Activated T-cell treated with anti-CD3 and anti-CD28 coated beads, Interleukin-2, amount 50 U/mL, for 48 hours (primary cell): ENCODE data around the gene OBP2B.
"Not testable (repeated sequence)": the region's sequence is repeated elsewhere in the genome, so short reads cannot be mapped to it uniquely, and the experiment has no call there.

Experiments used
- DNase-seq, 2 experiments: peaks; one replicate each; pipeline ENCODE4 v3.0.0-alpha.2; 2020

OBP2B gene

GRCh38 chr9:133221177-133221809 is 12.2 kb upstream of the OBP2B start:
- peak in 1 of 2 experiments; percentile 14 for DNase-seq

- not testable (repeated sequence) for DNase-seq
Measured at GRCh38 chr9:133218049-133218975, 9.3 kb upstream of the OBP2B start.

GRCh38 chr9:133217333-133217988 is 8.4 kb upstream of the OBP2B start:
- DNase-seq: not testable (repeated sequence)

- DNase-seq: not testable (repeated sequence)
Measured at GRCh38 chr9:133214276-133214675, 5.2 kb upstream of the OBP2B start.

DNA sequence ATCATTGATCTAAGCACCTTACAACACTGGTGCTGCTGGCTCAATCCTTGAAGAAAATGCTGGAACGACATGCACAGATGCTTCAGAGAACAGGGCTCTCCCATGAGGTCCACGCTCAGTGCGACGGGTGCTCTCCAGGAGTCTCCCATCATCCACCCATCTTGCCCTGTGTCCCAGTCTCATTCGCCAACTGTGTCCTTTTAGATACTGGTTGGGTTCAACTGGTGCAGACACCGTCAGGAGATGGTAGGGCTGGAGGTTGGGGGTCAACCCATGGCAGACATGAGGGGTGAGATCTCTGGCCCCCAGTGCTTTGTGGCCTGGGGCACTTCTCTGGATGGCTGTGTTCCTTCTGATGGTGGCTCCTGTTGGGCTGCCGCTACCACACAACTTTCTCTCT is 1.6 kb upstream of the OBP2B start:
- peak in 1 of 2 experiments; percentile 8 for DNase-seq

- no peak for DNase-seq
Measured at GRCh38 chr9:133210202-133210532, 1.1 kb upstream of the OBP2B start.

- not testable (repeated sequence) for DNase-seq
Measured at GRCh38 chr9:133209327-133210201, 514 bp upstream of the OBP2B start.

GRCh38 chr9:133208171-133208879 is 725 bp downstream of the OBP2B start:
- DNase-seq: not testable (repeated sequence)

DNA sequence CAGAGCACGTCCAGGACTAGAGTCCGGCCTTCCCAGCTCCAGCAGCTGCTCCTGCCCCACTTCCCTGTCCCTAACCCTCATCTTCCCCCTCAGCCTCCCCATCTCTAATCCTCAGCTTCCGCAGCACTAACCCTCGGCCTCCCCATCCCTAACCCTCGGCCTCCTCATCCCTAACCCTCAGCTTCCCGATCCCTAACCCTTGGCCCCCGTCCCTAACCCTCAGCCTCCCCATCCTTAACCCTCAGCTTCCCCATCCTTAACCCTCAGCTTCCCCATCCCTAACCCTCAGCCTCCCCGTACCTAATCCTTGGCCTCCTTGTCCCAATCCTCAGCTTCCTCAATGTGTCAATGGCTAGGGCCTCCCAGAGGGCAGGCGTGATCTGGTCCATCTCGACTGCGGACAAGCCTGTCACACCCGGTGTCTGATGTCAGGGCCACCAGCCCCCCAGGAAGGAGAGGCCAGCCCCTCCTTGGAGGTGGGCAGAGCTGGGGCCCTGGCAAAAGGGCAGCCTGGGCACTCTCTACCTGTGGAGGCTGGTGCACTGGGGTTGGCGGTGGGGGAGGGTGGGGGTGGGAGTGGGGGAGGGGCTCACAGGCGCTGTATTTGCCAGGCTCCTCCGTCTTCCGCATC is 1.4 kb downstream of the OBP2B start:
- no peak for DNase-seq

DNA sequence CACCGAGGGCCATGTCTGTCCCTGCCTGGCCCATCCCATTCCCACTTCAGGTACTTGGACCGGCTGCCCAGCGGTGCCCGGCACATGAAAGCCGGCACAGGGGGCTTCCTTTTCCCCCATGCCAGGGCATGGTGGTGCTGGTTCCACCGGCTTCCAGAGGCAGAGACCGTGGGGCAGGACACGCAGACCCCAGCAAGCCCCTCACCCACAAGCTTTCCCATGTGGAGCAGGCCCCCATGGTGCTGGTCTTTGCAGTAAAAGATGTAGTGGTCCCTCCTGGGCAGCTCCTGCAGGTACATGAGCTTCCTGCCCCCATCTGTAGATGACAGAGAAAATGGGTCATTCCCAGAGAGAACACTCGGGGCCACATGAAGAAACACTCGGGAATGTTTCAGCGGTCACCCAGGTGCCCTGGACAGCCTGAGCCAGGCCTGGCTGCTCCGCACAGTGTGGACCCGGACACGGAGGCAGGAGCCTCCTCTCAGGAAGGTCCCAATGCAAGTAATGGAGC is 2.0 kb downstream of the OBP2B start:
- no peak for DNase-seq

DNA sequence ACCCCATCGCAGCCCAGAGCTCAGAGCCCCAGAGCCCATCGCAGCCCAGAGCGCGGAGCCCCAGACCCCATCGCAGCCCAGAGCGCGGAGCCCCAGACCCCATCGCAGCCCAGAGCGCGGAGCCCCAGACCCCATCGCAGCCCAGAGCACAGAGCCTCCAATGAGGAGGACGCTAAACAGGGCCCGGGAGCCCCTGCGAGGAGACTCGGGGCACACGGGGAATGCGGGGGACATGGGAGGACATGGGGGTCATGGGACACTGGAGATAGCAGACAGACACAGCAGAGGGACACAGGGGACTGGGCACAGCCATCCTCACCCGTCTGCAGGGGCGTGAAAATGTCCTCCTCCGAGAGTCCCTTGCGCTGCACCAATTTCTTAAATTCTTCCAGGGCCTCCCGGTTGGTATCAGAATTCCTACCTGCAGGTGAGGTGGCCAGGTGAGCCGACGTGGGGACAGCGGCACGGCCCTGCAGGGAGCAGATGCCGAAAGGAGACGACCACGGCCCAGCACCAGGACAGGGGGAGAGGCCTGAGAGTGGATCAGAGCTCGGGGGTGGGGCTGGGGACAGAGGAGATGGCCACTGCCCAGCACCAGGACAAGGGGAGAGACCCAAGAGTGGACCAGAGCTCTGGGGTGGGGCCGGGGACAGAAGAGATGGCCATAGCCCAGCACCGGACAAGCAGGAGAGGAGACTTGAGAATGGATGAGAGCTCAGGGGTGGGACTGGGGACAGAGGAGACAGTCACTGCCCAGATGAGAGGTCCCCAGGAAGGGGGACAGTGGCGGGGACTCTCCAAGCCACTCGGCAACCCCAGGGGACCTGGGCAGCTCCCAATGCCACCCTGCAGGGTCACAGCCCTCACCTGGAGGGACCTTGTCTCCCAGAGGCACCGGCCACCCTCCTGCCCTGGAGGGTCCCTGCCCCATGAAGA is 2.8 kb downstream of the OBP2B start:
- peak in 1 of 2 experiments; percentile 6 for DNase-seq

DNA sequence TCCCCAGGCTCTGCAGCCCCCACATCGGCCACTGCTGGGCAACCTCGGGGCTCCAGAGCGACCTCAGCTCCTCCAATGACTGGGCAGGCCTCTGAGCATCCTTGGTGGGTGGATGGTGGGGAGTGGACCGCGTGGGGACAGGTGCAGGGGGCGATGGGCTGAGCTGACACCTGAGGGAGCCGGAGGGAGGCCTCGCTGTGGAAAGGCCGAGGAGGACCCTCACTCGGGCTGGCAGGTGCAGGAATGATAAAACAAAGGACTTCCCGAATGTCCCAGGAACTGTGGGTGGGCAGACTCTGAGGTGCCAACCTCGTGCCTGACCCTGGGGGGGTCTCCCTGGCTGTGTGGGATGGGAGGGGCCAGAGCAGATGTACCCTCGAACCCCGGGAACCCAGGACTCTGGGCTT is 3.6 kb downstream of the OBP2B start:
- DNase-seq: peak in 1 of 2 experiments; percentile 2

- peak in 1 of 2 experiments; percentile 4 for DNase-seq
Measured at GRCh38 chr9:133204993-133205336, 4.1 kb downstream of the OBP2B start.

DNA sequence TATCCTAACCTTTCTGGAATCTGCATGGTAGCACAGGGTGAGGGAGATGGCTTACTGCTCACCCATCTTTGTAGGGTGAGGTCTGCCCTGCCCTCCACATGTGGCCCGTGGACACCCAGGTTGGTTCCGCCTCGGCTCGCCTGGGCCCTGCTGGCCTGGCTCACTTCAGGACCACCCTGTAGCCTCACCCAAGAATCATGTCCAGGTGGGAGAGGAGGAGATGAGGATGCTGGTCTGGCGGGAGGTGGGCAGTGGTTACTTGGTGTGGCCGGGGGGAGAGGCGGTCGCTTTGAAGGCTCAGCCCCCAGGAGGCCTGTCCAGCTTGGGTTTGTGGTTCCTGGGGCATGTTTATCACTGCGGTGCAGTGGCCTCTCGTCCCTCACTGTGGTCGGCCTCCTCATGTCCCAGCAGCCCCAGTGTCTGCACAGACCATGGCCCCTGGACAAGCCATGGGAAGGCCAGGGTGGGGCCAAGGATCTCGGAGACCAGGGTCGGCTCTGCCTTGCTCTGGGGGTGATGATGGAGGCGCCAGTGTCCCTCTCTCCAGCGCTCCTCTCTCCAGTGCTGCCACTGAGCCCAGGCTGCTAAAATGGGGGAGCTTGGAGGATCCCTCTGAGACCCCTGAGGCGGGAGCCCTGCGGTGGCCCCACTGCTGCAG is 4.6 kb downstream of the OBP2B start:
- peak in 1 of 2 experiments; percentile 2 for DNase-seq

GRCh38 chr9:133203506-133204075 is 5.5 kb downstream of the OBP2B start:
- DNase-seq: peak in 1 of 2 experiments; percentile 1

DNA sequence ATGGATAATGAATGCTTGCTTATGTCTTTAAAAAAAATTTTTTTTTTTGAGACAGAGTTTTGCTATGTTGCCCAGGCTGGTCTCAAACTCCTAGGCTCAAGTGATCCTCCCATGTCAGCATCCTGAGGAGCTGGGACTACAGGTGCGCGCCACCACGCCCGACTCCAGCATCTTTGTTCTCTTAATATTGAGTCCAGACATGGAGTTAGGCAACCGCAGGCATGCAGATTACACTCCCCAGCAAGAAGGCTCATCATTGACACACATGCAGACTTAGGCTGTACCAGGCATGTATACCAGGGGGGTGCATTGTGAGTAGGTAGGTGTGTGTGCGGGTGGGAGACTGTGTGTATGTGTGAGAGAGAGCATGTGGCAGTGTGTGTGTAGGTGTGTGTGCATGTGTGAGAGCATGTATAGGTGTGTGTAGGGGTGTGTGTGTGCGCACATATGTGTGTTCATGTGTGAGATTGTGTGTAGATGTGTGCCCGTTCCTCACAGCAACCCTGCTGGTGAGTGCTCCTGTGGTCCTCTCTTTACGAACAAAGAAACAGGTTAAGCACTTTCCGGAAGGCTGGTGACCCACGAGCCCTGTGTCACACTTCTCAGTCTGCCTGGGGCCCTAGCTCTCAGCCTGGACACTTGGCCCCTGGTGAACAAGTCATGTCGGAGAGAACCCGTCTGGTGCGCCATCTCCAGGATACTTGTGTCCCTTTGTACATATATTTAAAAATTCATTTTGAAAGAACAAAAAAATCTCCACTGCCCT is 6.2 kb downstream of the OBP2B start:
- DNase-seq: no peak

- no peak for DNase-seq
Measured at GRCh38 chr9:133202145-133202513, 6.9 kb downstream of the OBP2B start.

GRCh38 chr9:133201424-133202144 is 7.5 kb downstream of the OBP2B start:
- DNase-seq: no peak
